NT2/D1 (cell line): ENCODE results near the gene IGSF23.

Experiments
- YY1 ChIP-seq: IDR thresholded peaks from 2 replicates; pipeline ENCODE4 v1.6.1; 2011; ENCODE audit not compliant: insufficient read length, insufficient read depth
- ZNF274 ChIP-seq: IDR thresholded peaks from 2 replicates; pipeline ENCODE4 v1.6.1; 2011; ENCODE audit warnings: mild to moderate bottlenecking, low read depth, low read length

DNA sequence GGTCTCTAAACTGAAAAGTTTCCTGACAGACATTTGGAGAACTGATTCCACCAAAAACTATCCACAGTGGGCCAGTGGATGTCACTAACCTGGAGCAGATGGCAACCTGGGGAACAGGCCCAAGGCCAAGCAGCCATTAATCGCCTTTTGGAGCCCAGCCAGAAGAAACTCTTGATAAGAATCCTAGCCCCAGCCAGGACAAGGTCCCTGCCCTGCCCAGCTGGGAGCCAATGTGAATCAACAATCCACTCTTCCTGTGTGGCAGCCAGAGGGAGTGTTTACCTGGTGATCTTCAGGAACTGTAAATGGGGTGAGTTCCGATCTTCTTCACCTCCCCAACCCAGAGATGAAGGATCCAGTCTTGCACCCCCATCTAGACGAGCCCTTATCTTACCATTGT lies 14.5 kb upstream of the IGSF23 start:
- no peak for TF ChIP-seq YY1
- no peak for TF ChIP-seq ZNF274
